ENCODE data around the gene TNPO3. TPM values are rescaled to one million over a fixed set of nuclear protein-coding genes. Genes with fewer than 3 reads are reported as not detected.

The TNPO3 gene
- total RNA-seq, 6 experiments from 2014 or later, result 15.2 to 30.2 (median 22.2) TPM

DNA sequence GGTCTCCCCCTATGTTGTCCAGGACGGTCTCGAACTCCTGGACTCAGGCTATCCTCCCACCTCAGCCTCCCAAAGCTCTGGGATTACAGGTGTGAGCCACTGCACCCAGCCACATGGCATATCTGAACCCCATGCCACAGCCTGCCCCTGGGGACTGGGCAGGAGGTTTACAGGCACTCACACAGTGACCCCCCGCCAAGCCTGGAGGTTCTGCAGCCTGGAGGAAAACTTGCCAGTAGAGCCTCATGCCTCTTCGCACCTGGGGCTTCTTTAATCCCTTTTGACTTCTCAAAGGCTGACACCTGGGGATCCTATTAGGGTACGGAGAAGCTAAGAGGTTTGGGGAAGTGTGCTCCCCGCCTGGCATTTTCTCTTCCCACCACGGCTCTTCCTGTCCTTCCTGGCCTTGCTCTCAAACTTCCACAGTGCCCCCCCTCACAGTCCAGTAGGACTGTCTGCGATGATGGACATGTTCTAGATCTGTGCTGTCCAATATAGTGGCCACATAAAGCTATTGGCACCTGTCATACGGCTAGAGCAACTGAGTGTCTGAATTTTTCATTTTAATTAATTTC, 133.0 kb downstream of the TNPO3 start:
- Histone ChIP-seq H3K9me3 (no peaks in the 10 kb centered on the region), H3K27me3 (no peaks in the 10 kb centered on the region), H3K27ac (no peak overlapping the region), H3K4me3 (no peak overlapping the region), H3K36me3 (no peaks in the 10 kb centered on the region), H3K4me1 (no peaks in the 10 kb centered on the region)
- DNase-seq, result no peak
- WGBS (ENCODE audit: insufficient coverage, low coverage, low lambda C conversion rate, missing lambda C conversion rate), result 80% methylated on average over 8 of the region's 9 CpGs
- TF ChIP-seq POLR2A (IDR thresholded peaks at IDR 0.05), result no peak
- no peak for ATAC-seq
- intact Hi-C loops (cut with DNase I), result no loop called here

DNA sequence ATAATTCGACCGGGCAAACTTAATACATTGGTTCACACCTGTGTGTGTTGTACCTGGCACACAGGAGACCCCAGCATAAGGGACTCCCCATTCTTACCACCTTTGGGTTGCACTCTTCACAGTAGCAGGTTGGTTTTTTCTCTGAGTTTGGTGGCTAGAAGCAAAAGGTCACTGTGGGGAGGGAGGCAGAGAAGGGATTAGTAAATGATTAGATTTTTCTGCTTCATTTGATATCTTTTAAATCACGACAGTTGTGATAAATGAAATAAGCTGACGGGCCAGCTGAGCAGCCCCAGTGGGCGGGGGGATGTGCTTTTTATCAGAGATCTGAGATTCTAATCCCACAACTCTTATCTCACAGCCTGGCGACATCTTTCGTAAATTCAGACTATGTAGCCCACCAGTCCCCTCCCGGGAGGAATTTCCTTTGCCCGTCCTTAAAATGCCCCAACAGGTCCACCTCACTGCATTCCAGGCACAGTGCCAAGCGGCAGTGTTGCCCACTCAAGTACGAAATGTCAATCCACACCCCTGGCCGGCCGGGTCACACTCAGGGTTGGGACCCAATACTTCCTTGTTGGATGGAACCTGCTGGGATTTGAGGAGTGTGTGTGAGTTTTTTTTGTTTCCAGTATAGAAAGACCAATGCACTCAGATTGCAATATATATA, 133.9 kb downstream of the TNPO3 start:
- TF ChIP-seq, protein P1, sequence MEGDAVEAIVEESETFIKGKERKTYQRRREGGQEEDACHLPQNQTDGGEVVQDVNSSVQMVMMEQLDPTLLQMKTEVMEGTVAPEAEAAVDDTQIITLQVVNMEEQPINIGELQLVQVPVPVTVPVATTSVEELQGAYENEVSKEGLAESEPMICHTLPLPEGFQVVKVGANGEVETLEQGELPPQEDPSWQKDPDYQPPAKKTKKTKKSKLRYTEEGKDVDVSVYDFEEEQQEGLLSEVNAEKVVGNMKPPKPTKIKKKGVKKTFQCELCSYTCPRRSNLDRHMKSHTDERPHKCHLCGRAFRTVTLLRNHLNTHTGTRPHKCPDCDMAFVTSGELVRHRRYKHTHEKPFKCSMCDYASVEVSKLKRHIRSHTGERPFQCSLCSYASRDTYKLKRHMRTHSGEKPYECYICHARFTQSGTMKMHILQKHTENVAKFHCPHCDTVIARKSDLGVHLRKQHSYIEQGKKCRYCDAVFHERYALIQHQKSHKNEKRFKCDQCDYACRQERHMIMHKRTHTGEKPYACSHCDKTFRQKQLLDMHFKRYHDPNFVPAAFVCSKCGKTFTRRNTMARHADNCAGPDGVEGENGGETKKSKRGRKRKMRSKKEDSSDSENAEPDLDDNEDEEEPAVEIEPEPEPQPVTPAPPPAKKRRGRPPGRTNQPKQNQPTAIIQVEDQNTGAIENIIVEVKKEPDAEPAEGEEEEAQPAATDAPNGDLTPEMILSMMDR (IDR thresholded peaks at IDR 0.05), result no peak
- TF ChIP-seq POLR2A (IDR thresholded peaks at IDR 0.05), result no peak
- no peak overlapping the region for H3K27ac ChIP-seq
- intact Hi-C loops (cut with DNase I), result no loop called here
- ATAC-seq, result no peak
- no peak overlapping the region for H3K4me3 ChIP-seq
- H3K36me3 ChIP-seq, result no peaks in the 10 kb centered on the region
- H3K27me3 ChIP-seq, result no peaks in the 10 kb centered on the region
- peak in 1 of 3 donors; percentile 39 for DNase-seq
- 48% methylated on average over 12 of the region's 13 CpGs for whole genome bisulfite sequencing (ENCODE audit: insufficient coverage, low coverage, low lambda C conversion rate, missing lambda C conversion rate)
- H3K4me1 ChIP-seq, result no peaks in the 10 kb centered on the region
- no peaks in the 10 kb centered on the region for H3K9me3 ChIP-seq

DNA sequence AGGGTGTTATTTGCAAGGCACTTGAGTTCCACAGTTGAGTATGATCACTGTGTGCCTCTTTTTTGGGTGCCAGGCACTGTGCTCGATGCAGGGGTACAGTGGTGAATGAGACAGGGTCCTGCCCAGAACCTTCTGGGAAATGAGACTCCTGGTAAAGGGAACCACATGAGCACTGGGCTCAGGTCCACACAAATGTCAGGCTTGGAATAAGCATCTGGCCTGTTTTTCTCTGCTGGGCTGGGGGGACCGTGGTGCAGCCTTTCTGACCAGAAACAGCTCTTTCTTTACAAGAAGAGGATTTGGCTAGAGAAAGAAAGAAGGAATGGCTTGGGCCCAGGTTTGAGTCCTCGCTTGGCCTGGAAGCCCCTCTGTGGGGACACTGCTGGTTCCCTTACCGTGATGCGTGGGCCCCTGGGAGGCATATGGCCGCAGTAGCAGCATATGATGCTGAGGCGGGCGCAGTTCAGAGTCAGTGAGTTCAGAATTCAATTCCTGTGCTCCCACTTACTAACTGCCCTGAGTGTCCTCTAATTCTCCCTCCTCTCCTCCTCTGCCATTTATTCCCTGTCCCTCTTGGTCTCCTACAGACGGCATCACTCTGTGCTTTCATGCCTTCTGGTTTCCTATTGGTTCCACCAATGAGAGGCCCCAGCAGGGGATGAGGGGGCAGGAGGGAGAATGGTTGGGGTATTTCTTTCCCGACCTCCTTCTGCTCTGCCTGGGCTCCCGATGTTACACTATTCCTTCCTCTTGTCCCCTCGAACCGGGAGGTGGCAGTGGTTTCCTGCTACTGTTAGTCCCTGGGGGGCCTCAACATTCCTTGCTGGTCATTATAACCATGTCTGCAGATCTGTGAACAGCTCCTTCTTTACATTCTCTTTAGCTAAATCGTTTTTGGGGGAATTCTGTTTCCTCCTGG, 134.8 kb downstream of the TNPO3 start:
- Histone ChIP-seq H3K4me3 (no peak overlapping the region), H3K27ac (no peak overlapping the region), H3K36me3 (no peaks in the 10 kb centered on the region), H3K27me3 (no peaks in the 10 kb centered on the region), H3K4me1 (no peaks in the 10 kb centered on the region), H3K9me3 (no peaks in the 10 kb centered on the region)
- TF ChIP-seq, protein P1 (IDR thresholded peaks at IDR 0.05), result no peak
- TF ChIP-seq POLR2A (IDR thresholded peaks at IDR 0.05), result no peak
- peak in 1 of 3 donors; percentile 30 for DNase-seq
- intact Hi-C loops (cut with DNase I), result no loop called here
- peak in 1 of 4 donors; percentile 15 for ATAC-seq
- WGBS (ENCODE audit: insufficient coverage, low coverage, low lambda C conversion rate, missing lambda C conversion rate), result 27% methylated on average over 5 of the region's 14 CpGs

DNA sequence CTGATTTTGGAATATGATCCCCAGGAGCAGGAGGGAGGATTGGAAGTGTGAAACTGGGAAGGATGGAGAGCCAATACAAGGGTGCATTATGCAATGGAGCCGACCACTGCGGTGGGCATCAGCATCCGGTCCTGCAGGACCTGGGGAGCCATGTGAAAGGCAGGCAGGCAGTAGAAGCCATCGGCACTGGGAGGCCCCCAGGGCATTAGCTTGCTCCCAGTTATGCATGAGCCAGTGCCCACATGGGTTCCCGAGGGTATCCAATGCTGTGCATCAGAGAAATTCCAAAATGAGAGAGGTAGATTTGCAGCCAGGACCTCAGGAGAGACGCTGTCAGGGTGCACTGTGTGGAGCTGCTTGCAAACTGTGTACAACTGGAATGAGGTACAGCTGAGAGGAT, 135.7 kb downstream of the TNPO3 start:
- H3K9me3 ChIP-seq, result no peaks in the 10 kb centered on the region
- ATAC-seq, result no peak
- DNase-seq, result peak in 1 of 3 donors; percentile 33

More for the DNA sequence above, 135.7 kb downstream of the TNPO3 start:
- Histone ChIP-seq H3K36me3 (no peaks in the 10 kb centered on the region), H3K4me1 (no peaks in the 10 kb centered on the region), H3K4me3 (no peak overlapping the region), H3K27me3 (no peaks in the 10 kb centered on the region), H3K27ac (no peak overlapping the region)
- WGBS (ENCODE audit: insufficient coverage, low coverage, low lambda C conversion rate, missing lambda C conversion rate), result 60% methylated on average over 4 of the region's 6 CpGs
- TF ChIP-seq POLR2A (IDR thresholded peaks at IDR 0.05), result no peak
- TF ChIP-seq, protein P1 (IDR thresholded peaks at IDR 0.05), result no peak
- intact Hi-C loops (cut with DNase I), result no loop called here

Measured in right lobe of liver (tissue), 6 donors.